ENCODE measurements around the gene NUP210. TPM values are rescaled to one million over a fixed set of nuclear protein-coding genes. Genes with fewer than 3 reads are reported as not detected.

Gene NUP210
- total and polyA plus RNA-seq, 2 experiments from 2014 or later = 6.7 to 8.4 TPM

- no peaks in the 10 kb centered on the region for H4K20me1 ChIP-seq (ENCODE audit: insufficient read depth, poor library complexity, severe bottlenecking)
- peaks cover 31% of the 10 kb centered on the region for H3K79me2 ChIP-seq
- H3K9me2 ChIP-seq (replicated peaks; ENCODE audit: insufficient read depth) = no peaks in the 10 kb centered on the region
- 2% methylated on average over 31 of the region's 64 CpGs for WGBS (ENCODE audit: low lambda C conversion rate, missing lambda C conversion rate)
- no peak for TF ChIP-seq EZH2 (IDR thresholded peaks at IDR 0.05; ENCODE audit: borderline replicate concordance)
- TF ChIP-seq, protein P1, sequence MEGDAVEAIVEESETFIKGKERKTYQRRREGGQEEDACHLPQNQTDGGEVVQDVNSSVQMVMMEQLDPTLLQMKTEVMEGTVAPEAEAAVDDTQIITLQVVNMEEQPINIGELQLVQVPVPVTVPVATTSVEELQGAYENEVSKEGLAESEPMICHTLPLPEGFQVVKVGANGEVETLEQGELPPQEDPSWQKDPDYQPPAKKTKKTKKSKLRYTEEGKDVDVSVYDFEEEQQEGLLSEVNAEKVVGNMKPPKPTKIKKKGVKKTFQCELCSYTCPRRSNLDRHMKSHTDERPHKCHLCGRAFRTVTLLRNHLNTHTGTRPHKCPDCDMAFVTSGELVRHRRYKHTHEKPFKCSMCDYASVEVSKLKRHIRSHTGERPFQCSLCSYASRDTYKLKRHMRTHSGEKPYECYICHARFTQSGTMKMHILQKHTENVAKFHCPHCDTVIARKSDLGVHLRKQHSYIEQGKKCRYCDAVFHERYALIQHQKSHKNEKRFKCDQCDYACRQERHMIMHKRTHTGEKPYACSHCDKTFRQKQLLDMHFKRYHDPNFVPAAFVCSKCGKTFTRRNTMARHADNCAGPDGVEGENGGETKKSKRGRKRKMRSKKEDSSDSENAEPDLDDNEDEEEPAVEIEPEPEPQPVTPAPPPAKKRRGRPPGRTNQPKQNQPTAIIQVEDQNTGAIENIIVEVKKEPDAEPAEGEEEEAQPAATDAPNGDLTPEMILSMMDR (IDR thresholded peaks at IDR 0.05; ENCODE audit: poor library complexity) = peak; percentile 8
- peak overlapping the region; percentile 74 for H2AFZ ChIP-seq
- peak; percentile 71 for DNase-seq (ENCODE audit: low spot score)
- peak overlapping the region; percentile 96 for H3K4me2 ChIP-seq
- peak overlapping the region; percentile 72 for H3K4me3 ChIP-seq
- no peaks in the 10 kb centered on the region for H3K36me3 ChIP-seq (replicated peaks; ENCODE audit: insufficient read depth, low read depth)
- H3K27me3 ChIP-seq = no peaks in the 10 kb centered on the region
- no peak overlapping the region for H3K27ac ChIP-seq
- no peaks in the 10 kb centered on the region for H3K9me3 ChIP-seq (ENCODE audit: low read depth)
- H3K4me1 ChIP-seq (ENCODE audit: insufficient read depth) = peaks cover 18% of the 10 kb centered on the region
These were observed 547 bp downstream of the NUP210 start for GRCh38 chr3:13419505-13420044.

GRCh38 chr3:13417166-13417947 is 2.8 kb downstream of the NUP210 start:
- no peaks in the 10 kb centered on the region for H4K20me1 ChIP-seq (ENCODE audit: insufficient read depth, poor library complexity, severe bottlenecking)
- no peak overlapping the region for H3K27ac ChIP-seq
- H3K4me1 ChIP-seq (ENCODE audit: insufficient read depth) = peaks cover 10% of the 10 kb centered on the region
- H3K9me3 ChIP-seq (ENCODE audit: low read depth) = no peaks in the 10 kb centered on the region
- H2AFZ ChIP-seq = no peak overlapping the region
- no peaks in the 10 kb centered on the region for H3K36me3 ChIP-seq (replicated peaks; ENCODE audit: insufficient read depth, low read depth)
- peaks cover 33% of the 10 kb centered on the region for H3K79me2 ChIP-seq
- no peaks in the 10 kb centered on the region for H3K9me2 ChIP-seq (replicated peaks; ENCODE audit: insufficient read depth)
- H3K27me3 ChIP-seq = no peaks in the 10 kb centered on the region
- no peak for DNase-seq (ENCODE audit: low spot score)
- no peak overlapping the region for H3K4me3 ChIP-seq
- H3K4me2 ChIP-seq = no peak overlapping the region
- 69% methylated on average over 6 of the region's 6 CpGs for WGBS (ENCODE audit: low lambda C conversion rate, missing lambda C conversion rate)
- TF ChIP-seq EZH2phosphoT487 (IDR thresholded peaks at IDR 0.05; ENCODE audit: low read depth, severe bottlenecking, unreplicated experiment) = no peak
- no peak for TF ChIP-seq EZH2 (IDR thresholded peaks at IDR 0.05; ENCODE audit: borderline replicate concordance)
- TF ChIP-seq, protein P1 (IDR thresholded peaks at IDR 0.05; ENCODE audit: poor library complexity) = no peak

DNA sequence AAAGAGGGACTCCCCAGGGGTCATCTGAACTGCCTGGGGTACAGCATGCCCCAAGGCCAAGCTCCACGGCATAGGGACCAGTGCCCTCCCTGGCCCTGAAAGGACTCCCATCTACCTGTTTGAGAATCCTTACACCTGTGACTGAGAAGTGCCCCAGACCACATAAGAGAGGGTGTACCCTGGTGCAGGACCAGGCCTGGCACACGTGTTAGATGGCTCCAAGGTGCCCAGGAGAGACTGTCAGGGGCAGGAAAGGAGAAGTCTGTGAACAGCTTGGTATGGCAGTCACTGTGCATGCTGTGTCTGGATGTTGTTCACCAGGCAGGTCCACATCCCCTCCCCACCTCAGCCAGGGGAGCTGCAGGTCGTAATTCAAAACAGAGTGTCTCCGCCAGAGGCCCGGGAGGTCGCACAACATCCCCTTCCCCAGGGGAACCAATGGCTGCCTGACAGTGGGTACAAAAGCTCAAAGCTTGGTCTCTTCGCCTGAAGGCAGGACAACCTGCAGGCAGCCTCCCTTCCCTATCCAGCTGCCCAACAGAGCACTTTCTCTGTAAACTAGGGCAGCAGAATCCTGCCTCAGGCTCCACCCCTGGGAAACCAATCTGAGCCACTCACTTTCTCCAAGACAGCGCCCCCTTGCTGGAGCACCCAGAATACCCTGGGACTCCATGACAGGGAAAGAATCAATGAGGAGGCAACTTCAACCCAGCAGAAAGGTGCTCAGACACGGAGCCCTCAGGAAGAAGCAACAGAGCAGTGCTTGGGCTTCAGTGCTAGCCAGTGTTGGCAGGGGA is 3.9 kb downstream of the NUP210 start:
- Histone ChIP-seq H3K27me3 (no peaks in the 10 kb centered on the region), H3K79me2 (peaks cover 33% of the 10 kb centered on the region), H2AFZ (no peak overlapping the region), H3K27ac (no peak overlapping the region), H3K9me3 (ENCODE audit: low read depth) (no peaks in the 10 kb centered on the region), H3K4me1 (ENCODE audit: insufficient read depth) (peaks cover 10% of the 10 kb centered on the region), H4K20me1 (ENCODE audit: insufficient read depth, poor library complexity, severe bottlenecking) (no peaks in the 10 kb centered on the region), H3K4me3 (no peak overlapping the region), H3K36me3 (replicated peaks; ENCODE audit: insufficient read depth, low read depth) (no peaks in the 10 kb centered on the region), H3K9me2 (replicated peaks; ENCODE audit: insufficient read depth) (no peaks in the 10 kb centered on the region), H3K4me2 (no peak overlapping the region)
- TF ChIP-seq EZH2 (IDR thresholded peaks at IDR 0.05; ENCODE audit: borderline replicate concordance) (no peak), EZH2phosphoT487 (IDR thresholded peaks at IDR 0.05; ENCODE audit: low read depth, severe bottlenecking, unreplicated experiment) (no peak)
- TF ChIP-seq, protein P1 (IDR thresholded peaks at IDR 0.05; ENCODE audit: poor library complexity) = peak; percentile 9
- WGBS (ENCODE audit: low lambda C conversion rate, missing lambda C conversion rate) = 72% methylated on average over 9 of the region's 9 CpGs
- no peak for DNase-seq (ENCODE audit: low spot score)
